CD4-positive, alpha-beta T cell treated with Interleukin-12 subunit alpha and Interleukin-12 subunit beta, for 1 hour (primary cell): ENCODE measurements around the gene LORICRIN.

ENCODE experiments used
- DNase-seq: peaks from one replicate; pipeline ENCODE4 v3.0.0-alpha.2; 2020

The LORICRIN gene

GRCh38 chr1:153259387-153259786 lies at the start of gene LORICRIN:
Gene LORICRIN, plus strand, starts transcription at chr1:153259687. Its CDS starts 1,263 bp downstream, at chr1:153260950.
- no peak for DNase-seq

GRCh38 chr1:153210206-153210605 lies 49.3 kb upstream of the LORICRIN start:
- no peak for DNase-seq

GRCh38 chr1:153212201-153212600 lies 47.3 kb upstream of the LORICRIN start:
- DNase-seq = no peak

- no peak for DNase-seq
Measured at GRCh38 chr1:153213519-153213918, 46.0 kb upstream of the LORICRIN start.

- DNase-seq = no peak
Measured at GRCh38 chr1:153217212-153217611, 42.3 kb upstream of the LORICRIN start, which contains the start of gene PRR9. Gene PRR9, plus strand, starts transcription at chr1:153217584. Its CDS starts 561 bp downstream, at chr1:153218145.

- no peak for DNase-seq
Measured at GRCh38 chr1:153217744-153218416, 41.6 kb upstream of the LORICRIN start.

- DNase-seq = no peak
Measured at GRCh38 chr1:153220606-153221303, 38.7 kb upstream of the LORICRIN start.

- peak; percentile 40 for DNase-seq
Measured at GRCh38 chr1:153223040-153223891, 36.2 kb upstream of the LORICRIN start.

- no peak for DNase-seq
Measured at GRCh38 chr1:153227810-153228209, 31.7 kb upstream of the LORICRIN start.

- DNase-seq = no peak
Measured at GRCh38 chr1:153228491-153228890, 31.0 kb upstream of the LORICRIN start.

- peak; percentile 6 for DNase-seq
Measured at GRCh38 chr1:153229076-153229829, 30.2 kb upstream of the LORICRIN start.

- no peak for DNase-seq
Measured at GRCh38 chr1:153231363-153231762, 28.1 kb upstream of the LORICRIN start.

- no peak for DNase-seq
Measured at GRCh38 chr1:153231785-153232184, 27.7 kb upstream of the LORICRIN start.

- no peak for DNase-seq
Measured at GRCh38 chr1:153232553-153232952, 26.9 kb upstream of the LORICRIN start.

GRCh38 chr1:153233448-153233847 lies 26.0 kb upstream of the LORICRIN start:
- no peak for DNase-seq

GRCh38 chr1:153238527-153238926 lies 21.0 kb upstream of the LORICRIN start:
- no peak for DNase-seq

- DNase-seq = no peak
Measured at GRCh38 chr1:153242160-153242559, 17.3 kb upstream of the LORICRIN start.

GRCh38 chr1:153245466-153245865 lies 14.0 kb upstream of the LORICRIN start:
- DNase-seq = no peak

GRCh38 chr1:153246018-153246417 lies 13.5 kb upstream of the LORICRIN start:
- DNase-seq = no peak

- DNase-seq = no peak
Measured at GRCh38 chr1:153246825-153247224, 12.7 kb upstream of the LORICRIN start.

- no peak for DNase-seq
Measured at GRCh38 chr1:153248176-153248879, 11.2 kb upstream of the LORICRIN start.

- DNase-seq = no peak
Measured at GRCh38 chr1:153250166-153250565, 9.3 kb upstream of the LORICRIN start.
